Measurements from ENCODE around the gene ART5.
"Not testable (repeated sequence)": the region's sequence is repeated elsewhere in the genome, so short reads cannot be mapped to it uniquely, and the experiment has no call there.

The ART5 gene

DNA sequence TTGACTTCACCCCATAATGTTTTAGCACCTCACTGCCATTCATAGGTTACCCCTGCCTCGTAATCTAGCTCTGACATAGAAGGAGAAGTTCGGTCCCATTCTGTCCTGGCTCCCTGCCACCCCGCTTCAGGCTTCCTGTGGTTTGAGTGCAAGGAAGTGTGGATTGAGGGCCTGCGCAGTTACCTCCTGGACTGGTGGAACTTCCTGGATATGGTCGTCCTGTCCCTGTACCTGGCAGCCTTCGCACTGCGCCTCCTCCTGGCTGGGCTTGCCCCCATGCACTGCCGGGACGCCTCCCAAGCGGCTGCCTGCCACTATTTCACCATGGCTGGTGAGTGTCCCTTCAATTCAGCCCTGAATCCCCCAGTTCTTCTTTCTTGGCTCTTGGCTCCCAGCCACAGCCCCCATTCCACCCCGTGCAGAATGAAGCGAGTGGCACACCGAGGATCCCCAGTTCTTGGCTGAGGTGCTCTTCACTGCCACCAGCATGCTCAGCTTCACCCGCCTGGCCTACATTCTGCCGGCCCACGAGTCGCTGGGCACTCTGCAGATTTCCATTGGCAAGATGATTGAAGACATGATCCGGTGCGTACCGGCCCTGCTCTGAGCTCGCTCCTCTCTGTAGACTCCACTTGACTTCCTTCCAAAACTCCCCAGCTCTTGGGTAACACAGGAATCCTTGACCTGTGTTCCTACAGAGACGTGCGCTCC is 15.4 kb downstream of the ART5 start:
- no peak for DNase-seq (ENCODE audit: low read depth)
- H3K4me3 ChIP-seq (ENCODE audit: low read depth, low read length) = no peak overlapping the region

GRCh38 chr11:3623767-3624458 is 17.9 kb downstream of the ART5 start:
- DNase-seq (ENCODE audit: low read depth) = no peak
- no peak overlapping the region for H3K4me3 ChIP-seq (ENCODE audit: low read depth, low read length)

GRCh38 chr11:3623121-3623520 is 18.7 kb downstream of the ART5 start:
- no peak overlapping the region for H3K4me3 ChIP-seq (ENCODE audit: low read depth, low read length)
- DNase-seq (ENCODE audit: low read depth) = no peak

DNA sequence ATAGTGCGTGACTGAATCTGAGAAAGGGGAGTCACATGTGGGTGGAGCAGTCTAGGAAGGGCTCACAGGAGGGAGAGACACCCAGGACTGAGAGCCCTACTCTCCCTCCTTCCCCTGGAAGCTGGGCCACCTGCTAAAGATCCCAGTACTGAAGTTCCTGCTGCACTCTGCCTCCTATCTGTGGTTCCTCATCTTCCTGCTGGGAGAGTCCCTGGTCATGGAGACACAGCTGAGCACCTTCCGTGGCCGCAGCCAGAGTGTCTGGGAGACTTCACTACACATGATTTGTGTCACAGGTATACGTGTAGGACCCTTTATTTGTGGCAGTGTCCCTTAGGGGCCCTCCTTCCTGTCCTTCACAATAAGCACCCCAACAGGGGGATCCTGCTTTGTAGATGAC is 19.3 kb downstream of the ART5 start:
- no peak for DNase-seq (ENCODE audit: low read depth)
- H3K4me3 ChIP-seq (ENCODE audit: low read depth, low read length) = no peak overlapping the region

GRCh38 chr11:3617990-3618389 is 23.8 kb downstream of the ART5 start:
- no peak for DNase-seq (ENCODE audit: low read depth)
- H3K4me3 ChIP-seq (ENCODE audit: low read depth, low read length) = no peak overlapping the region

GRCh38 chr11:3616721-3617460 is 24.9 kb downstream of the ART5 start:
- no peak overlapping the region for H3K4me3 ChIP-seq (ENCODE audit: low read depth, low read length)
- peak; percentile 1 for DNase-seq (ENCODE audit: low read depth)

DNA sequence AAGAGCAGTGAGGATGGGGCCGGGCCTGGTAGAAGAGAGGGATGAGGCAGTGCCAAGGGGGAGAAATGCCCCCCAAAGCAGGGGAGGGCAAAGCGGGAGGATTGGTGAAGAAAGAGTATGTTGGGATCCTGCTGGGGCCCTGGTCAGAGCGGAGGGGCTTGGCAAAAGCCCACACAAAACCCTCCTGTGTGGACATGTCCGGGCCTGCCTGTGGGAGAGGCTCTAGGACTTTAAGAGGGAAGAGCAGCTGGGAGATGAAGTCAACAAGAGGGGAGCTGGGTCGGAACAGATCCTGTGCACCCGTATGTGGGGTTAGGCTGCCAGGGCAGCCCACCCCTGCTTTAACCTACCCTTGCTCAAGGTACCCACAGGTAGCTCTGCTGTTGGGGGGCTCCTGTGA is 25.8 kb downstream of the ART5 start:
- H3K4me3 ChIP-seq (ENCODE audit: low read depth, low read length) = no peak overlapping the region
- no peak for DNase-seq (ENCODE audit: low read depth)

DNA sequence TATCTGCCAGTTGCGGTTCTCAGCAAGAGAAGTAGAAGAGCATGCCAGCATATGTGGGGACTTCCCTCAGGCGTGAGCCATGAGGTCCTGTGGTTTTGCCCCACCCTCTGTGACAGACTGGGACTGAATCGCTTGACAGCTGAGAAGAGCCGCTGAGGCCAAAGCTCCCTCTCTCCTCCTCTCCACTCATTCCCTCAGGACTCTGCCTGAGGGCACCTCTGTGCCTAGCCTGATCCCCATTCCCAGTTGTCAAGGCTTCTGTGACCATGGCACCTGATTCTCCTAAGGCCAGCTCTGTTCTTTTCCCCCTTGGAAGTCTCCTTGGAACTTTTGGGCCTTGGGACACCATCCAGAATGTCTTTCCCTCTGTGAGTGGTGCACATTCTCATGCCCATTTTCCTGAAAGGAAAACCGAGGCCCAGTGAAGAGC is 27.0 kb downstream of the ART5 start:
- H3K4me3 ChIP-seq (ENCODE audit: low read depth, low read length) = no peak overlapping the region
- DNase-seq (ENCODE audit: low read depth) = no peak

DNA sequence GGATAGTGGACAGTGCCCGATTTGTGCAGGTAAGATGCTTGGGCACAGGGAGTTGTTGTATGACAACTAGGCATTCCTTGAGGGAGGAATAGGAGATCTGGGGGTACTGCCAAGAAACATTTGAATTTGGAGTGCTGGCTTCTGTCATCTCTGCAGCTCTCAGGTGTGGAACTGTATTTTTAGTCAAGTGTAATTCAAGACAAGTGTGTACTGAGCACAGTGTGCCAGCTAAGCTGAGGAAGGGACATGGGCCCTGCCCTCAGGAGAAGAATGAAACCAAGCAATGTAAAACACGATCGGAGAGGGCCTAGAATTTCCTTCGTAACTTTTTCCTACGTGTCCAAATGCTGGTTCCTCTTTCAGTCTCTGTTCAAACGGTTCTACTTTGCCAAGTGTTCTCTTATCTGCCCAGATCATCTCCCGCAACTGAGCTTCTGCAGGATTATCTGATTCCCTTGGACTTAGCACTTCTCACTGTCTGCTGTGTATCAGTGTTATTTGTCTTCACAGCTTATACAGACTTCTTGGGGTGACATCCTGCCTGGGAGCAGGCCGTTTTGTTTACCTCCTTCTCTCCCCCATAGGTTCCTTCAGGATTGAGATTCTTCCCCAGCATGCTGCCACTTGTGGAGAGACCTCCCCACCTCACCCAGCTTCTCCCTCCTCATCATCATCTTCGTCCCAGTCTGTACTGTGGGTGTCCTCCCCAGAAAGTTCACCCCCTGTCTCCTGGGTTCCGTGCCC is 27.6 kb downstream of the ART5 start:
- DNase-seq (ENCODE audit: low read depth) = no peak
- H3K4me3 ChIP-seq (ENCODE audit: low read depth, low read length) = no peak overlapping the region

DNA sequence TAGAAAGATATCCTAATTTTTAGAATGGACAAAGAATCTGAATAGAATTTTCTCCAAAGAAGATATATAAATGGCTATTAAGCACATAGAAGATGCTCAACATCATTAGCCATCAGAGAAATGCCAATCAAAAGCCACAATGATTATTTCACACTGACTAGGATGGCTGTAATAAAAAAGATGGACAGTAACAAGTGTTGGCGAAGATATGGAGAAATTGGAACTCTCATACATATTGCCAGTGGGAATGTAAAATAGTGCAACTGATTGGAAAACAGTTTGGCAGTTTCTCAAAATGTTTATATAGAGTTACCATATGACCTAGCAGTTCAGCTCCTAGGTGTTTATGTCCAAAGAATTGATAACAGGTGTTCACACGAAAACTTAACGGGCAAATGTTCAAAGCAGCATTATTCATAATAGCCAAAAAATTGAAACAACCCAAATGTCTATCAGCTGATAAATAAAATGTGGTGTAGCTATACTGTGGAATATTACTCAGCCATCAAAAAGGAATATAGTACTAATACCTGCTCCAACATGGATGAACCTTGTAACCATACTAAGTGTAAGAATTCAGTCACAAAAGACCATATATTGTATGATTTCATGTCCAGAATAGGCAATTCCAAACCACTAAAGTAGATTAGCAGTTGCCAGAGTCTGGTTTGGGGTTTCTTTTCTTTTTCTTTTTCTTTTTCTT is 29.7 kb downstream of the ART5 start:
- H3K4me3 ChIP-seq (ENCODE audit: low read depth, low read length) = no peak overlapping the region
- DNase-seq (ENCODE audit: low read depth) = no peak

DNA sequence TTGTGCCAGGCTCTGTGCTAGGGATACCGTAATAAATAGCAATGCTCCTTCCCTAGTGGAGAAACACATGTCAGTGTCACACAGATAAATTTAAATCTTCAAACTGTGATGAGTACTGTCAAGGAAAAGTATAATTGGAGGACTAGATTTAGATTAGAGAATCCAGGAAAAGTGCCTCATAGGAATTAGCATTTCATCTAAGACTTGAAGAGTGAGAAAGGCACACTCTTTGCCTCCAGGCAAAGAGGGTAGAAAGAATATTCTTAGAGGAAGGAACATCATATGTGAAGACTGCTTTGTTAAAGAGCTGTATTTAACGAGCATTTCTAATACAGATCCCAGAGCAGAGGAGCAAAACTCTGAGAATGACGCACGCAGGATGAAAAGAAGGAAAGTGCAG is 30.9 kb downstream of the ART5 start:
- DNase-seq (ENCODE audit: low read depth) = no peak
- H3K4me3 ChIP-seq (ENCODE audit: low read depth, low read length) = no peak overlapping the region

GRCh38 chr11:3609416-3610265 is 32.2 kb downstream of the ART5 start:
- peak; percentile 2 for DNase-seq (ENCODE audit: low read depth)
- H3K4me3 ChIP-seq (ENCODE audit: low read depth, low read length) = no peak overlapping the region

DNA sequence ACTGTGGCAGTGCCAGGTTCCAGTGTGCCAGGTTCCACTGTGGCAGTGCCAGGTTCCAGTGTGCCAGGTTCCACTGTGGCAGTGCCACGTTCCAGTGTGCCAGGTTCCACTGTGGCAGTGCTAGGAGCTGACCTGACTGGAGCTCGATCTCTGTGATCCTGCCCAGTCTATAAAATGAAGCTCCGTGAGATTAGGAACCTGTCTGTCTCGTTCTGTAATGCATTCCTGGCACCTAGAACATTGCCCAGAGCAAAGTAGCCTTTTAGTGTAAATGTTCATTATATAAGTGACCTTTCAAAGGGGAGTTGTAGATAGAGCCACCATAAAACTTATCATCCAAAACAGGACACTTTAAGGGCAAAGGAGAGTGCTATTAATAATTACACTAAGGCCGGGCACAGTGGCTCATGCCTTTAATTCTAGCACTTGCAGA is 36.0 kb downstream of the ART5 start:
- no peak for DNase-seq (ENCODE audit: low read depth)
- H3K4me3 ChIP-seq (ENCODE audit: low read depth, low read length) = no peak overlapping the region

GRCh38 chr11:3605283-3605662 is 36.5 kb downstream of the ART5 start:
- no peak overlapping the region for H3K4me3 ChIP-seq (ENCODE audit: low read depth, low read length)
- no peak for DNase-seq (ENCODE audit: low read depth)

DNA sequence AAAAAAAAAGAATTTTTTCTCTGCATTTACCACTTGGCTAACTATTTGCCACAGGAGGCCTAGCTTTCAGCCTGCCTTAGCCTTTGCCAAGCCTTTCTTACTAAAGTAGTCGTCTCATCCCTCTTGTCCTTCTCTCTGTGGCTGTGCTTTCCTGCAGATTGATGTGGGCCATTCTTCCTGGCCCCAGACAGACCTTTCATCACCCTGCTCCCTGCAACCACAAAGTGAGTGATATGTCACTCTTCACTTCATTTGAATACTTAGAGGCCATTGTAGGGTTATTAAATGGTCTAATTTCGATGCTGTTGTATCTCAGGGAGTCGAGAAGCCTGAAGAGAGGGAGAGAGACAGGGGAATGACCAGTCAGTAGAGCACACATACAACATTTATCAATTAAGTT is 37.6 kb downstream of the ART5 start:
- no peak for DNase-seq (ENCODE audit: low read depth)

DNA sequence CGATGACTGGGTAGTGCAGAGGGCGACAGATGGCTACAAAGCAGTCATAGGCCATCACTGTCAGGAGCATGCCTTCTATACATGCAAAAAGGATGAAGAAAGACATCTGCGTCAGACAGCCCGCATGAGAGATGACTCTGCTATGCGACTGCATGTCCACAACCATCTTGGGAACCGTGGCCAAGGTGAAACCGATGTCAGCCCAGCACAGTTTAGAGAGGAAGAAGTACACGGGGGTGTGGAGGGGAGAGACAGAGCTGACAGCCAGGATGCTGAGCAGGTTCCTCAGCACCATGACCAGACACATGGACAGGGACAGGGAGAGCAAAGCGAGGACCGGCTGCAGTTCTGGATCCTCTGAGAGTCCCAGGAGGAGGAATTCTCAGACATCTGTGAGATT is 41.6 kb downstream of the ART5 start:
- DNase-seq (ENCODE audit: low read depth); H3K4me3 ChIP-seq (ENCODE audit: low read depth, low read length): not testable (repeated sequence)

More for the DNA sequence above, 37.6 kb downstream of the ART5 start:
- H3K4me3 ChIP-seq (ENCODE audit: low read depth, low read length) = no peak overlapping the region

GRCh38 chr11:3597743-3598142 is 44.0 kb downstream of the ART5 start:
- H3K4me3 ChIP-seq (ENCODE audit: low read depth, low read length); DNase-seq (ENCODE audit: low read depth): not testable (repeated sequence)

GRCh38 chr11:3591326-3591725 is 50.5 kb downstream of the ART5 start:
- H3K4me3 ChIP-seq (ENCODE audit: low read depth, low read length); DNase-seq (ENCODE audit: low read depth): not testable (repeated sequence)
